Nephron progenitor cell (in vitro differentiated cells): Measurements from ENCODE around the gene KIF22.

Source experiments
- DNase-seq: peaks from one replicate; pipeline ENCODE4 v3.0.0; 2021
- H3K27ac Mint-ChIP-seq: 2 replicates; pipeline ENCODE4 v1.8.0; 2021; ENCODE audit warnings: mild to moderate bottlenecking, moderate library complexity, mixed read lengths
- H3K27me3 Mint-ChIP-seq: 2 replicates; pipeline ENCODE4 v1.8.0; 2021; ENCODE audit warnings: mild to moderate bottlenecking, low read depth, mixed read lengths; ENCODE audit not compliant: poor library complexity
- H3K36me3 Mint-ChIP-seq: 2 replicates; pipeline ENCODE4 v1.8.0; 2021; ENCODE audit warnings: low read depth, mixed read lengths
- H3K4me1 Mint-ChIP-seq: 2 replicates; pipeline ENCODE4 v1.8.0; 2021; ENCODE audit warnings: mixed read lengths
- H3K4me3 Mint-ChIP-seq: 2 replicates; pipeline ENCODE4 v1.8.0; 2021; ENCODE audit warnings: mild to moderate bottlenecking, moderate library complexity, mixed read lengths
- H3K9me3 Mint-ChIP-seq: 2 replicates; pipeline ENCODE4 v1.8.0; 2021; ENCODE audit warnings: mild to moderate bottlenecking, moderate library complexity, mixed read lengths
- CTCF ChIP-seq: fragments of 200-600 bp; sonication (generic); IDR thresholded peaks from 2 replicates; pipeline ENCODE4 v1.5.0; 2021; ENCODE audit warnings: antibody characterized with exemption

Gene KIF22

GRCh38 chr16:29813644-29814562, 23.4 kb downstream of the KIF22 start:
- no peak overlapping the region for H3K27ac Mint-ChIP-seq
- peaks cover 90% of the 10 kb centered on the region for H3K4me1 Mint-ChIP-seq
- peak; percentile 18 for DNase-seq
- H3K27me3 Mint-ChIP-seq = no peaks in the 10 kb centered on the region
- no peaks in the 10 kb centered on the region for H3K9me3 Mint-ChIP-seq
- H3K4me3 Mint-ChIP-seq = peak overlapping the region; percentile 93
- TF ChIP-seq CTCF = no peak
- peaks cover 11% of the 10 kb centered on the region for H3K36me3 Mint-ChIP-seq

GRCh38 chr16:29814592-29814991, 24.0 kb downstream of the KIF22 start:
- DNase-seq = peak; percentile 13
- Mint-ChIP-seq H3K4me1 (peaks cover 92% of the 10 kb centered on the region), H3K27me3 (no peaks in the 10 kb centered on the region), H3K4me3 (peak overlapping the region; percentile 93), H3K27ac (peak overlapping the region; percentile 54), H3K36me3 (peaks cover 18% of the 10 kb centered on the region), H3K9me3 (no peaks in the 10 kb centered on the region)
- TF ChIP-seq CTCF = no peak

- no peak for TF ChIP-seq CTCF
- H3K4me3 Mint-ChIP-seq = peak overlapping the region; percentile 93
- H3K27ac Mint-ChIP-seq = peak overlapping the region; percentile 54
- peaks cover 21% of the 10 kb centered on the region for H3K36me3 Mint-ChIP-seq
- peak; percentile 36 for DNase-seq
- H3K4me1 Mint-ChIP-seq = peaks cover 92% of the 10 kb centered on the region
- no peaks in the 10 kb centered on the region for H3K9me3 Mint-ChIP-seq
- no peaks in the 10 kb centered on the region for H3K27me3 Mint-ChIP-seq
Observed at GRCh38 chr16:29815032-29815721, 24.6 kb downstream of the KIF22 start.

- H3K4me3 Mint-ChIP-seq = peak within 1 kb of the TSS; percentile 93
- peak; percentile 95 for DNase-seq
- no peaks in the 10 kb centered on the region for H3K27me3 Mint-ChIP-seq
- H3K4me1 Mint-ChIP-seq = peaks cover 92% of the 10 kb centered on the region
- peaks cover 21% of the 10 kb centered on the region for H3K36me3 Mint-ChIP-seq
- no peaks in the 10 kb centered on the region for H3K9me3 Mint-ChIP-seq
- peak; percentile 79 for TF ChIP-seq CTCF
- H3K27ac Mint-ChIP-seq = peak within 1 kb of the TSS; percentile 98
Observed at GRCh38 chr16:29815793-29816693, 25.5 kb downstream of the KIF22 start, which contains the start of gene PAGR1. Gene PAGR1, plus strand, starts transcription at chr16:29816152. Its CDS starts 374 bp downstream, at chr16:29816526.

GRCh38 chr16:29816694-29817441, 26.3 kb downstream of the KIF22 start:
- DNase-seq = peak; percentile 62
- Mint-ChIP-seq H3K4me3 (peak overlapping the region; percentile 93), H3K9me3 (no peaks in the 10 kb centered on the region), H3K4me1 (peaks cover 91% of the 10 kb centered on the region), H3K36me3 (peaks cover 21% of the 10 kb centered on the region), H3K27ac (no peak overlapping the region), H3K27me3 (no peaks in the 10 kb centered on the region)
- TF ChIP-seq CTCF = no peak
